ENCODE results near the gene RFPL2.

DNA sequence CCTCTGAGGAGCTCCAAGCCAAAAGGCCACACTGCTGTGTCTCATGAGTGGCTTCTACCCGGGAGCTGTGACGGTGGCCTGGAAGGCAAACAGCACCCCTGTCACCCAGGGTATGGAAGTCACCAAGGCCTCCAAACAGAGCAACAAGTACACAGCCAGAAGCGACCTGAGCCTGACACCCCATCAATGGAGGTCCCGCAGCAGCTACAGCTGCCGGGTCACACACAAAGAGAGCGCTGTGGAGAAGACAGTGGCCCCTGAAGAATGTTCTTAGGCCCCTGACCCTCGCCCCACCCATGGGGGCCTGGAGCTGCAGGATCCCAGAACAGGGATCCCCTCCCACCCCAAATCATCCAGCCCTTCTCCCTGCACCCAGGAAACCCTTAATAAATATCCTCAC lies 4.9 kb downstream of the RFPL2 start:
- TF ChIP-seq FOXM1 (IDR thresholded peaks at IDR 0.05; ENCODE audit: borderline replicate concordance, low read depth): no peak
- TF ChIP-seq, protein P1, sequence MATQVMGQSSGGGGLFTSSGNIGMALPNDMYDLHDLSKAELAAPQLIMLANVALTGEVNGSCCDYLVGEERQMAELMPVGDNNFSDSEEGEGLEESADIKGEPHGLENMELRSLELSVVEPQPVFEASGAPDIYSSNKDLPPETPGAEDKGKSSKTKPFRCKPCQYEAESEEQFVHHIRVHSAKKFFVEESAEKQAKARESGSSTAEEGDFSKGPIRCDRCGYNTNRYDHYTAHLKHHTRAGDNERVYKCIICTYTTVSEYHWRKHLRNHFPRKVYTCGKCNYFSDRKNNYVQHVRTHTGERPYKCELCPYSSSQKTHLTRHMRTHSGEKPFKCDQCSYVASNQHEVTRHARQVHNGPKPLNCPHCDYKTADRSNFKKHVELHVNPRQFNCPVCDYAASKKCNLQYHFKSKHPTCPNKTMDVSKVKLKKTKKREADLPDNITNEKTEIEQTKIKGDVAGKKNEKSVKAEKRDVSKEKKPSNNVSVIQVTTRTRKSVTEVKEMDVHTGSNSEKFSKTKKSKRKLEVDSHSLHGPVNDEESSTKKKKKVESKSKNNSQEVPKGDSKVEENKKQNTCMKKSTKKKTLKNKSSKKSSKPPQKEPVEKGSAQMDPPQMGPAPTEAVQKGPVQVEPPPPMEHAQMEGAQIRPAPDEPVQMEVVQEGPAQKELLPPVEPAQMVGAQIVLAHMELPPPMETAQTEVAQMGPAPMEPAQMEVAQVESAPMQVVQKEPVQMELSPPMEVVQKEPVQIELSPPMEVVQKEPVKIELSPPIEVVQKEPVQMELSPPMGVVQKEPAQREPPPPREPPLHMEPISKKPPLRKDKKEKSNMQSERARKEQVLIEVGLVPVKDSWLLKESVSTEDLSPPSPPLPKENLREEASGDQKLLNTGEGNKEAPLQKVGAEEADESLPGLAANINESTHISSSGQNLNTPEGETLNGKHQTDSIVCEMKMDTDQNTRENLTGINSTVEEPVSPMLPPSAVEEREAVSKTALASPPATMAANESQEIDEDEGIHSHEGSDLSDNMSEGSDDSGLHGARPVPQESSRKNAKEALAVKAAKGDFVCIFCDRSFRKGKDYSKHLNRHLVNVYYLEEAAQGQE (IDR thresholded peaks at IDR 0.05; ENCODE audit: low read depth): no peak
- TF ChIP-seq EP300 (IDR thresholded peaks at IDR 0.05; ENCODE audit: borderline replicate concordance): no peak
- TF ChIP-seq, protein P2, sequence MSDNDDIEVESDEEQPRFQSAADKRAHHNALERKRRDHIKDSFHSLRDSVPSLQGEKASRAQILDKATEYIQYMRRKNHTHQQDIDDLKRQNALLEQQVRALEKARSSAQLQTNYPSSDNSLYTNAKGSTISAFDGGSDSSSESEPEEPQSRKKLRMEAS (IDR thresholded peaks at IDR 0.05): no peak
- TF ChIP-seq TCF12 (IDR thresholded peaks at IDR 0.05; ENCODE audit: low read depth): no peak
- no peak for TF ChIP-seq ZBTB7A (IDR thresholded peaks at IDR 0.05; ENCODE audit: low read depth)
- TF ChIP-seq YY1 (IDR thresholded peaks at IDR 0.05; ENCODE audit: low read depth): no peak
- TF ChIP-seq RAD21 (IDR thresholded peaks at IDR 0.05; ENCODE audit: low read depth): no peak
- no peak for TF ChIP-seq TAF1 (IDR thresholded peaks at IDR 0.05; ENCODE audit: low read depth)
- TF ChIP-seq CEBPB (IDR thresholded peaks at IDR 0.05): no peak
- no peak for TF ChIP-seq CREB1 (IDR thresholded peaks at IDR 0.05; ENCODE audit: low read depth)
- TF ChIP-seq TEAD4 (IDR thresholded peaks at IDR 0.05): no peak
- TF ChIP-seq, protein P3, sequence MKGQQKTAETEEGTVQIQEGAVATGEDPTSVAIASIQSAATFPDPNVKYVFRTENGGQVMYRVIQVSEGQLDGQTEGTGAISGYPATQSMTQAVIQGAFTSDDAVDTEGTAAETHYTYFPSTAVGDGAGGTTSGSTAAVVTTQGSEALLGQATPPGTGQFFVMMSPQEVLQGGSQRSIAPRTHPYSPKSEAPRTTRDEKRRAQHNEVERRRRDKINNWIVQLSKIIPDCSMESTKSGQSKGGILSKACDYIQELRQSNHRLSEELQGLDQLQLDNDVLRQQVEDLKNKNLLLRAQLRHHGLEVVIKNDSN (IDR thresholded peaks at IDR 0.05): no peak
